K562 (cell line): Measurements from ENCODE around the gene MALSU1. TPM values are rescaled to one million over a fixed set of nuclear protein-coding genes. Genes with fewer than 3 reads are reported as not detected.
A peak's percentile ranks its signal among the peaks of the same experiment; 100 is the strongest.

Experiments
- CEBPG ChIP-seq, 3 experiments: fragments of 200-800 bp in 1 of 3; sonication (Bioruptor generic) in 1 of 3; sonication (generic) in 1 of 3; formaldehyde crosslinking in 1 of 3; IDR thresholded peaks in 2 of 3; conservative IDR thresholded peaks in 1 of 3; 2 replicates each; pipeline versions ENCODE4 v1.6.1 to v1.8.0; 2016 to 2022; ENCODE audit warnings: missing compliant biosample characterization in 2 of 3, missing genetic modification characterization in 2 of 3, mild to moderate bottlenecking in 1 of 3, missing genetic modification reagents in 1 of 3
- GATA2 ChIP-seq: sonication (generic); formaldehyde crosslinking; IDR thresholded peaks from 2 replicates; pipeline ENCODE4 v1.4.0; 2020; ENCODE audit warnings: mild to moderate bottlenecking, missing genetic modification reagents
- MED1 ChIP-seq: sonication (generic); formaldehyde crosslinking; IDR thresholded peaks from 2 replicates; pipeline ENCODE4 v1.8.1; 2023; ENCODE audit warnings: missing genetic modification reagents, borderline replicate concordance
- MYNN ChIP-seq, 2 experiments: sonication (generic); formaldehyde crosslinking in 1 of 2; IDR thresholded peaks; 2 replicates each; pipeline versions ENCODE4 v1.5.0 to v1.6.1; 2016 to 2020; ENCODE audit warnings: antibody characterized with exemption in 1 of 2, missing genetic modification reagents in 1 of 2
- TFAP4 ChIP-seq: sonication (generic); formaldehyde crosslinking; IDR thresholded peaks from 2 replicates; pipeline ENCODE4 v1.8.0; 2022; ENCODE audit warnings: missing genetic modification reagents, mild to moderate bottlenecking, moderate library complexity, borderline replicate concordance
- ZFP91 ChIP-seq: sonication (generic); formaldehyde crosslinking; IDR thresholded peaks from 2 replicates; pipeline ENCODE4 v1.8.0; 2022; ENCODE audit warnings: mild to moderate bottlenecking, missing genetic modification reagents
- polyA plus RNA-seq, 8 experiments: library from polyadenylated mRNA; depleted of rRNA in 4 of 8; stranded (reverse) in 5 of 8; unstranded in 3 of 8; fragments of >200 nt; fragmentation: Nextera tagmentation in 2 of 8; fragmentation: Illumina TruSeq in 1 of 8; extraction: Ambion mirVana in 2 of 8; extraction: Trizol in 1 of 8; gene quantifications; 2 replicates each; pipeline versions ENCODE4 v1.2.1 to v1.2.3, GENCODE V29; 2011 to 2014; ENCODE audit warnings: inconsistent platforms in 1 of 8, missing spikeins in 1 of 8
- total RNA-seq, 7 experiments: library from RNA; depleted of rRNA in 6 of 7; stranded (reverse); fragments of >200 nt in 6 of 7; fragmentation: Illumina TruSeq in 2 of 7; extraction: Trizol in 2 of 7; gene quantifications; 2 replicates each; pipeline versions ENCODE4 v1.2.1 to v1.2.3, GENCODE V29; 2011 to 2021; ENCODE audit warnings: low replicate concordance in 1 of 7
- TF ChIP-seq, protein P1 (sequence below), 3 experiments: IDR thresholded peaks in 2 of 3; conservative IDR thresholded peaks in 1 of 3; 2 replicates each; pipeline ENCODE4 v1.5.1; 2011 to 2012; ENCODE audit warnings: low read length in 3 of 3, mild to moderate bottlenecking in 3 of 3, control low read depth in 2 of 3, improper control_type of control experiment in 1 of 3, inconsistent platforms in 1 of 3, low read depth in 1 of 3, mixed read lengths in 1 of 3, moderate library complexity in 1 of 3; ENCODE audit not compliant: insufficient read depth in 2 of 3
- TF ChIP-seq, protein P2 (sequence below): fragments of 450-650 bp; formaldehyde crosslinking; IDR thresholded peaks from 2 replicates; pipeline ENCODE4 v1.4.0; 2022; ENCODE audit warnings: mild to moderate bottlenecking, moderate library complexity

MALSU1 gene
- total and polyA plus RNA-seq, 9 of the 15 experiments (the other 6 are each of a cell fraction or from before 2014, with no cell fraction given), result 12.3 to 308 (median 81.2) TPM

DNA sequence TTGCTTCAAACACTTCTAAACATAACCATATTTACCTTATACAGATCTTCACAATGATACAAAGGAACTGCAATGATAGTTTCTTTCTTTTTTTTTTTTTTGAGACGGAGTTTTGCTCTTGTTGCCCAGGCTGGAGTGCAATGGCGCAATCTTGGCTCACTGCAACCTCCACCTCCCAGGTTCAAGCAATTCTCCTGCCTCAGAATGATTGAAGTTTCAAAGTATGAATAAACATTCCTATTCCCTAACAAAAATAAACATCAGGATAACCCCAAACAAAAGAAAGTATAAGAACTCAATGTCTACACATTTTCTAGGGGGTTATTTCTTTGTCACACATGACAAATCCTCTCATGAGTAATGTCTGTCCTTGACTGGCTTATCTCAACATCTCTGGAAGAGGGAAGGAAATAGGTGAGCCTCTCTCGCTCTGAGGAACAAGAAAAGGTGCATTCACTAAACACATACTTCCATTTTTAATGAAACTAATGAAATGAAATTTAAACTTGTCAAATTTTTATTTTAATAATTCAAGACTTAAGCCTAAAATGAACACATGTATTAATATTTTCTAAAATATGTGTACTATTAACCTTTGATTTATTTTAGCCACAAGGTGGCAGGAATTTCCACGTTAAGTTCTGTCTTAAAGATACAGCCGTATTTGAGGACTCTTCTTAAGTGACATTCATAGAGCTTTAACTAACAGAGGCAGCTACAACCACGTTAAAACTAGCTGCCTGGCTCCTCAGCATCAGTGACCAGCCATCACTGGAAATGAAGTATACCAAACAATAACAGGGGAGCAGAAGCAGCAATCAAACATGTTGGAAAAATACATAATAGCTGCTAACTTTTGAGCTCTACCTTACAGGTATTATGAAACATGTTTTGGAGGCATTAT lies 58.3 kb downstream of the MALSU1 start (continued):
- TF ChIP-seq, protein P1, sequence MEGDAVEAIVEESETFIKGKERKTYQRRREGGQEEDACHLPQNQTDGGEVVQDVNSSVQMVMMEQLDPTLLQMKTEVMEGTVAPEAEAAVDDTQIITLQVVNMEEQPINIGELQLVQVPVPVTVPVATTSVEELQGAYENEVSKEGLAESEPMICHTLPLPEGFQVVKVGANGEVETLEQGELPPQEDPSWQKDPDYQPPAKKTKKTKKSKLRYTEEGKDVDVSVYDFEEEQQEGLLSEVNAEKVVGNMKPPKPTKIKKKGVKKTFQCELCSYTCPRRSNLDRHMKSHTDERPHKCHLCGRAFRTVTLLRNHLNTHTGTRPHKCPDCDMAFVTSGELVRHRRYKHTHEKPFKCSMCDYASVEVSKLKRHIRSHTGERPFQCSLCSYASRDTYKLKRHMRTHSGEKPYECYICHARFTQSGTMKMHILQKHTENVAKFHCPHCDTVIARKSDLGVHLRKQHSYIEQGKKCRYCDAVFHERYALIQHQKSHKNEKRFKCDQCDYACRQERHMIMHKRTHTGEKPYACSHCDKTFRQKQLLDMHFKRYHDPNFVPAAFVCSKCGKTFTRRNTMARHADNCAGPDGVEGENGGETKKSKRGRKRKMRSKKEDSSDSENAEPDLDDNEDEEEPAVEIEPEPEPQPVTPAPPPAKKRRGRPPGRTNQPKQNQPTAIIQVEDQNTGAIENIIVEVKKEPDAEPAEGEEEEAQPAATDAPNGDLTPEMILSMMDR (IDR thresholded peaks at IDR 0.05 in 2 of 3, conservative IDR thresholded peaks at IDR 0.05 in 1 of 3; ENCODE audit: insufficient read depth in 2 of 3, low read depth in 1 of 3, low read length in 3 of 3), result peak; percentile 35 to 69 (median 43); a peak in 4 of 6 replicates
- TF ChIP-seq MED1 (no peak), GATA2 (peak; percentile 83), TFAP4 (CRISPR knock-in tag) (no peak), ZFP91 (CRISPR knock-in tag) (peak; percentile 87), MYNN (IDR thresholded peaks at IDR 0.05) (no peak), MYNN (CRISPR knock-in tag; IDR thresholded peaks at IDR 0.05) (no peak), CEBPG (CRISPR knock-in tag; IDR thresholded peaks at IDR 0.05) (no peak), CEBPG (tag; conservative IDR thresholded peaks at IDR 0.05 in 1 of 2, IDR thresholded peaks at IDR 0.05 in 1 of 2) (peak in 1 of 2 experiments; percentile 15; a peak in 2 of 4 replicates)
- TF ChIP-seq, protein P2, sequence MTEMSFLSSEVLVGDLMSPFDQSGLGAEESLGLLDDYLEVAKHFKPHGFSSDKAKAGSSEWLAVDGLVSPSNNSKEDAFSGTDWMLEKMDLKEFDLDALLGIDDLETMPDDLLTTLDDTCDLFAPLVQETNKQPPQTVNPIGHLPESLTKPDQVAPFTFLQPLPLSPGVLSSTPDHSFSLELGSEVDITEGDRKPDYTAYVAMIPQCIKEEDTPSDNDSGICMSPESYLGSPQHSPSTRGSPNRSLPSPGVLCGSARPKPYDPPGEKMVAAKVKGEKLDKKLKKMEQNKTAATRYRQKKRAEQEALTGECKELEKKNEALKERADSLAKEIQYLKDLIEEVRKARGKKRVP (CRISPR knock-in tag), result no peak
